Mucosa of rectum (tissue), 2 donors: ENCODE measurements around the gene MYH7.
"Not testable (repeated sequence)": the region's sequence is repeated elsewhere in the genome, so short reads cannot be mapped to it uniquely, and the experiment has no call there.

Experiments used
- H3K27ac ChIP-seq, 2 donors: one replicate each; pipeline ENCODE4 v1.7.0; 2013; ENCODE audit warnings: inconsistent platforms in 2 of 2, low read depth in 2 of 2, low read length in 2 of 2
- H3K27me3 ChIP-seq, 2 donors: one replicate each; pipeline ENCODE4 v1.7.0; 2013; ENCODE audit warnings: low read length in 2 of 2; ENCODE audit not compliant: control insufficient read depth in 2 of 2, insufficient read depth in 2 of 2
- H3K36me3 ChIP-seq, 2 donors: one replicate each; pipeline ENCODE4 v1.7.0; 2013; ENCODE audit warnings: low read length in 2 of 2; ENCODE audit not compliant: control insufficient read depth in 2 of 2, insufficient read depth in 2 of 2
- H3K4me1 ChIP-seq, 2 donors: one replicate each; pipeline ENCODE4 v1.7.0; 2013; ENCODE audit warnings: low read length in 2 of 2, mild to moderate bottlenecking in 1 of 2; ENCODE audit not compliant: control insufficient read depth in 2 of 2, insufficient read depth in 2 of 2
- H3K4me3 ChIP-seq, 2 donors: one replicate each; pipeline ENCODE4 v1.7.0; 2013; ENCODE audit warnings: low read length in 2 of 2
- H3K9ac ChIP-seq, 2 donors: one replicate each; pipeline ENCODE4 v1.7.0; 2013; ENCODE audit warnings: low read length in 2 of 2, low read depth in 1 of 2, mild to moderate bottlenecking in 1 of 2
- H3K9me3 ChIP-seq, 2 donors: one replicate each; pipeline ENCODE4 v1.7.0; 2013; ENCODE audit warnings: low read length in 2 of 2; ENCODE audit not compliant: control insufficient read depth in 2 of 2
- donor health status: healthy.
- donor health status: Normal muscosa, but diverticular disease.

Gene MYH7

GRCh38 chr14:23430016-23430722, 5.3 kb downstream of the MYH7 start:
- Histone ChIP-seq H3K27me3 (peaks cover 0 to 4% of the 10 kb centered on the region in 2 donors), H3K27ac (no peak overlapping the region), H3K36me3 (no peaks in the 10 kb centered on the region), H3K4me3 (no peak overlapping the region), H3K4me1 (no peaks in the 10 kb centered on the region), H3K9ac (no peak overlapping the region), H3K9me3 (no peaks in the 10 kb centered on the region)

- Histone ChIP-seq H3K27me3 (peaks cover 0 to 4% of the 10 kb centered on the region in 2 donors), H3K9me3 (no peaks in the 10 kb centered on the region), H3K27ac (no peak overlapping the region), H3K4me1 (no peaks in the 10 kb centered on the region), H3K4me3 (no peak overlapping the region), H3K36me3 (no peaks in the 10 kb centered on the region), H3K9ac (no peak overlapping the region)
These were observed 6.6 kb downstream of the MYH7 start for GRCh38 chr14:23428686-23429495.

- not testable (repeated sequence) for H3K9me3 ChIP-seq, H3K4me3 ChIP-seq, H3K27ac ChIP-seq, H3K27me3 ChIP-seq, H3K9ac ChIP-seq, H3K4me1 ChIP-seq, H3K36me3 ChIP-seq
These were observed 9.7 kb downstream of the MYH7 start for GRCh38 chr14:23425798-23426197.

GRCh38 chr14:23425169-23425568, 10.3 kb downstream of the MYH7 start:
- H3K9me3 ChIP-seq = no peaks in the 10 kb centered on the region
- no peaks in the 10 kb centered on the region for H3K36me3 ChIP-seq
- no peaks in the 10 kb centered on the region for H3K4me1 ChIP-seq
- H3K27ac ChIP-seq = no peak overlapping the region
- peaks cover 0 to 4% of the 10 kb centered on the region in 2 donors for H3K27me3 ChIP-seq
- H3K4me3 ChIP-seq = no peak overlapping the region
- H3K9ac ChIP-seq = no peak overlapping the region

- no peak overlapping the region for H3K9ac ChIP-seq
- no peaks in the 10 kb centered on the region for H3K9me3 ChIP-seq
- H3K4me3 ChIP-seq = no peak overlapping the region
- H3K27ac ChIP-seq = no peak overlapping the region
- no peaks in the 10 kb centered on the region for H3K36me3 ChIP-seq
- no peaks in the 10 kb centered on the region for H3K4me1 ChIP-seq
- H3K27me3 ChIP-seq = peaks cover 0 to 4% of the 10 kb centered on the region in 2 donors
These were observed 11.8 kb downstream of the MYH7 start for GRCh38 chr14:23423657-23424056.

- no peaks in the 10 kb centered on the region for H3K4me1 ChIP-seq
- H3K4me3 ChIP-seq = no peak overlapping the region
- H3K9me3 ChIP-seq = no peaks in the 10 kb centered on the region
- H3K9ac ChIP-seq = no peak overlapping the region
- H3K36me3 ChIP-seq = no peaks in the 10 kb centered on the region
- H3K27me3 ChIP-seq = no peaks in the 10 kb centered on the region
- H3K27ac ChIP-seq = no peak overlapping the region
These were observed 13.9 kb downstream of the MYH7 start for GRCh38 chr14:23421594-23421993.

GRCh38 chr14:23419646-23420045, 15.8 kb downstream of the MYH7 start:
- H3K4me3 ChIP-seq, H3K9ac ChIP-seq, H3K4me1 ChIP-seq, H3K27me3 ChIP-seq, H3K9me3 ChIP-seq, H3K36me3 ChIP-seq, H3K27ac ChIP-seq: not testable (repeated sequence)

GRCh38 chr14:23418021-23418420, 17.4 kb downstream of the MYH7 start:
- H3K9ac ChIP-seq = no peak overlapping the region

GRCh38 chr14:23417269-23417668, 18.2 kb downstream of the MYH7 start:
- not testable (repeated sequence) for H3K36me3 ChIP-seq, H3K9ac ChIP-seq, H3K4me1 ChIP-seq, H3K4me3 ChIP-seq, H3K27me3 ChIP-seq, H3K27ac ChIP-seq, H3K9me3 ChIP-seq

More at GRCh38 chr14:23418021-23418420, 17.4 kb downstream of the MYH7 start:
- Histone ChIP-seq H3K4me1 (no peaks in the 10 kb centered on the region), H3K27ac (no peak overlapping the region), H3K4me3 (no peak overlapping the region), H3K36me3 (no peaks in the 10 kb centered on the region), H3K27me3 (no peaks in the 10 kb centered on the region), H3K9me3 (no peaks in the 10 kb centered on the region)

- H3K36me3 ChIP-seq = no peaks in the 10 kb centered on the region
These were observed 18.7 kb downstream of the MYH7 start for GRCh38 chr14:23416801-23417200.

More at GRCh38 chr14:23416801-23417200, 18.7 kb downstream of the MYH7 start:
- Histone ChIP-seq H3K4me1 (no peaks in the 10 kb centered on the region), H3K27ac (no peak overlapping the region), H3K4me3 (no peak overlapping the region), H3K27me3 (no peaks in the 10 kb centered on the region), H3K9me3 (no peaks in the 10 kb centered on the region), H3K9ac (no peak overlapping the region)
